Stimulated activated CD4-positive, alpha-beta T cell treated with anti-CD3 and anti-CD28 coated beads, Interleukin-1b, Interleukin-23, amount 100 ng/mL, for 4 hours (primary cell): Measurements from ENCODE around the gene GNB4.

ENCODE experiments used
- DNase-seq, 2 donors: peaks; one replicate each; pipeline ENCODE4 v3.0.0-alpha.2; 2020; ENCODE audit warnings: low read depth in 2 of 2

Gene GNB4

DNA sequence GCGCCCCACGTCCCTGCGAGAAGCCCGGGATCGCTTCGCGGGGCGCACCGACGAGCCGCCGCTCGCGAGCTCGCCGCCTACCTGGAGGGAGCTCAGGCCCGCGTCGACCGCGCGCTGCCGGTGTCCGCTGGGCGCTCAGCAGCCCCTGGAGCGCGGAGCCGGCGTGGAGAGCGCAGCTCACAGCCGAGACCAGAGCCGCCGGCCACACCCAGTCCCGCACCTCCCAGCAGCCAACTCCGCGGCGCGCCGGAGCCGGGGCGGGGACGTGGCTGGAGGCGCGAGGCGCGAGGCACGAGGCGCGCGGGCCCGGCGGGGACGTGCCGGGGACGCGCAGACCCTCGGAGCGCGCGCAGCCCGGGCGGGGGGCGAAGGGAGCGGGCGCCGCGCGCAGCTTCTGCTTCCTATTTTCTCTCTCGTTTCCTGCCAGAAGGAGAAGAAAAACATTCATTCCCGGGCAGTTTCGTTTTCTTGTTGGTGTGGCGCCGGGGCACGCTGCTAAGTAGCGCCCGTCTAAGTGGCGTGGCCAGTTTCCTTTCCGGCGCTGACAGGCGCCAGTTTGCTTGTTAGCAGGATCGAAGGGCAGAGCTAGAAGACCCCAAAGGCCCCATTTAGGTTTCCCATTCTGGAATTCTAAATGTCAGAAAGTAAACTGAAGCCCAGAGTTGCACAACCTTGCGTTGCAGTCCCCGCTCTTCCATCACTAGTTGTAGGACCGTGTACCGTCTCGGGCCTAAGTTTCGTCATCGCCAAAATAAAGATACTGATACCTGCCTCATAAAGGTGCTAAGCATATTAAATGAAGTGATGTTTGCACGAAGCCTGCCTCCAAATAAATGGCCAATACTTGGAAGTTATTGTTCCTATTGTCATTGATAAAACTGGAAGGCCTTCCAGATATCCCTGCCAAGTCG is at the start of gene GNB4:
TSS of gene GNB4 (minus strand) at position 206 of the 911 bp plus-strand sequence. CDS start 25,270 bp downstream, outside the sequence.
- DNase-seq: peak; percentile 3 to 20

DNA sequence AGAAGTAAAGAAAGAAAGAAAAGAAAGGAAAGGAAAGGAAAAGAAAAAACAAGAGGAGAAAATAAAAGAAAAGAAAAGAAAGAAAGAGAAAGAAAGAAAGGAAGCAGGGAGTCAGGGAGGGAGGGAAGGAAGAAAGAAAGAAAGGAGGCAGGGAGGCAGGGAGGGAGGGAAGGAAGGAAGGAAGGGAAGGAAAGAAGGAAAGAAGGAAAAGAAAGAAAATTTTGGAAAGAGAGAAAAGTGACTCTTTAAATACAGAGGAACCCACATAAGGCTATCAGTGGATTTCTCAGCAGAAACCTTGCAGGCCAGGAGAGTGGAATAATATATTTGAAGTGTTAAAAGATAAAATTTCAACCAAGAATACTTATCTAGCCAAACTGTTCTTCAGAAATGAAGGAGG is 44.2 kb upstream of the GNB4 start:
- no peak for DNase-seq

DNA sequence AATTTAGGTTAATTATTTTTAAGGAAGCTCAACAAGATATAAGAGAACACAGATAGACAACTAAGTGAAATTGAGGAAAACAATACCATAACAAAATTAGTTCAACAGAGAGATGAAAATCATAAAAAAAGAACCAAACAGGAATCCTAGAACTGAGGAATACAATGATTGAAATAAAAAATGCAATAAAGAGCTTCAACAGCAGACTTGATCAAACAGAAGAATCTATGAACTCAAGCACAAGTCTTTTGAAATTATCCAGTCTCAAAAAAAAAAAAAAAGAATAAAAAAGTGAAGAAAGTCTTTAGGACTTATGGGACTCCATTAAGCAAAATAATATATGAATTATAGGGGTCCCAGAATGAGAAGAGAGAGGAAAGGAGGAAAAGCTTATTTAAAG is 42.0 kb upstream of the GNB4 start:
- no peak for DNase-seq

DNA sequence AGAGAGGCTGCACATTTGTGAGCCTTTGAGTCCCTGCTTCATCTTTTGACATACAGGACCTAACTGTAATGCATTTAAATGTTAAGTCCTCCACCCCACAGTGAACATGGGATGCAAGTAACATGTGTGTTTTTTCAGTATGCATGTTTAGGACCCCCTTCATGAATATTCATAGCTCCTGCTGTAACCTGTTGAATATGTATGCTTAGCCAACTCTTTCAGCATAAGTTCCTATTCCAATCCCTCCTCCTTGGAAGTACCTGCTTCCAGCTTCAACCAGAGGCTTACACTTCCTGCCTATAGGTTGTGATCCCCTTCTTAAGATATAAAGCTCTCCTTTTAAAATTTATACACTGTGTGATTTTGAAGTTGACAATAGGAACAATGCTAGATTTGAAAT is 36.9 kb upstream of the GNB4 start:
- no peak for DNase-seq

DNA sequence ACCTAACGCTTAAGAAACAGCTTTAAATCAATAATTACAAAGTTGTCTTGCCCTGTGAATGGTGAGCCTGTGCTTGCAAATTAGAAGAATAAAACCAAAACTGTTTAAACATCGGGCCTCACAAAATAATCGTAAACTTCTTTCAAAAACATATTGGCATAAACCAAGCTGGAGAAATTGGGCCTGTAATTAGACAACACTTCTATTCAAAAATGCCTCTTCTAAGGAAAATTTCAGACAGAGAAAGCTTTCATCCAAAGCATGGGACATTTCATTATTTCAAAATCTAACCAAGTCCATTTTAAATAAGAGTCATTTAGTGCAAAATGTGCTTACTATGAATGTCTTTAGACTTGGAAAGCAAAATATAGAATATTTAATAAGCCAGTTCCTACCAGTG is 35.5 kb upstream of the GNB4 start:
- DNase-seq: no peak

DNA sequence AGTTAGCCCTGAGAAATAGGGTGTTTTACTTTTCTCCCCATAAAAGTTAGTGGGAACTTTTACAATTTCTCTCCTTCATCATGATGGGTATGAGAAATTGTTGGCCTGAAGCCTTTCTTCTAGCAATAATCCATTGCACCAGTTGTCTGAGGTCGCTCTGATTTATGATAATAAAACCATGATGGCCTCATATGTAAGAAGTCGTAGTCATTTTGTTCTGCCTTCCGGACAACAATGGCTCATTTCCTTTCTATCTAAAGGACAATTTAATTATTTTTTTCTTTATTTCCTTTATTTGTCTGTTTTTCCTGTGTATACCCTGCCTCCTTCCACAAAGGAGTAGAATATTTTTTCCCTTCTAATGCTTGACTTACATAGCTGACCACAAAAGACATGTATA is 31.6 kb upstream of the GNB4 start:
- no peak for DNase-seq

DNA sequence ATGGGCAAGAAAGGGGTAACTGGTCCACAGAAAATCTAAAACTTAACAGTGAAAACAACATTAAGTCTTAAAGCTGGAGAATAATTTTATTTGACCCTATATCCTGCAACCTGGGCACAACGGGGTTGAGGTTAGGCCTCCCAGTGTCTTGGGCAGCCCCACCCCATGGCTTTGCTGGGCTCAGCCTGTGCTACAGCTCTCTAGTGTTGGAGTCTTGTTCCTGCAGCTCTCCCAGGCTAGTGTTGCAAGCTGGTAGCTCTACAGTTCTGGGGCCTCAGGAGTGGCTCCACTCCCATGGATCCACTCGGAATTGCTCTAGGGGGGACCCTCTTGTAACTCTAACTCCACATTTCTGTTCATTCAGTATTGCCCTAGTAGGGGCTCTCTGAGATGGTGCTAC is 24.9 kb upstream of the GNB4 start:
- DNase-seq: no peak

DNA sequence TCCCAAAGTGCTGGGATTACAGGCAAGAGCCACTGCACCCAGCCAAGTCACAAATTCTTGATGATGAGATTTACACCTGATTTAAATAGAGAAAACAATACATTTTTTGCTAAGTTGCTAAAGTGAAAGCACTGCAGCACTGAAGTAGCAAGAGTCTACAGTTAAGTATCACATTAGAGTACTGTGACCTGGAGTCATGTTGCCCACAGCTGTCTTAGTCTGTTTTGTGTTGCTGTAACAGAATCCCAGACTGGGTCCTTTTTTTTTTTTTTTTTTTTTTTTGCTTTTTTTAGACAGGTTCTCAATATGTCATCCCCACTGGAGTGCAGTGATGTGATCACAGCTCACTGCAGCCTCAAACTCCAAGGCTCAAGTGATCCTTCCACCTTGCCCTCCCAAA is 23.2 kb upstream of the GNB4 start:
- no peak for DNase-seq

DNA sequence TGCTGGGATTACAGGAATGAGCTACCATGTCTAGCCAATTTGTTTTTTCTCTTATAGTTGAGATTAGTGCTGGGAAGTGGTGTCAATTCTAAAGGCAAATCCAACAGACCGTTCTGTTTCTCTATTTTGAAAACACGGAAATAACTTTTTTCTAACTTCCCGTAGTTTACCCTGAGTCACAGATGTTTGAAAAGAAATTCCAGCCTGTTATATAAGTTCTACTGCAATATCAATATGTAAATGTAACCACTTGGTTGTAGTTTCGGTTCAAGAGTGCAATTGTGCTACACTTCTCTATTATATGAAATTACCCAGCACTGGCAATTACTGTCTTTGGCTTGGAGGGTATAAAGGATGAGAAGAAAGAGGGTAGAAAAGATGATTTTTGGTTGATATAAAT is 22.3 kb upstream of the GNB4 start:
- DNase-seq: no peak

DNA sequence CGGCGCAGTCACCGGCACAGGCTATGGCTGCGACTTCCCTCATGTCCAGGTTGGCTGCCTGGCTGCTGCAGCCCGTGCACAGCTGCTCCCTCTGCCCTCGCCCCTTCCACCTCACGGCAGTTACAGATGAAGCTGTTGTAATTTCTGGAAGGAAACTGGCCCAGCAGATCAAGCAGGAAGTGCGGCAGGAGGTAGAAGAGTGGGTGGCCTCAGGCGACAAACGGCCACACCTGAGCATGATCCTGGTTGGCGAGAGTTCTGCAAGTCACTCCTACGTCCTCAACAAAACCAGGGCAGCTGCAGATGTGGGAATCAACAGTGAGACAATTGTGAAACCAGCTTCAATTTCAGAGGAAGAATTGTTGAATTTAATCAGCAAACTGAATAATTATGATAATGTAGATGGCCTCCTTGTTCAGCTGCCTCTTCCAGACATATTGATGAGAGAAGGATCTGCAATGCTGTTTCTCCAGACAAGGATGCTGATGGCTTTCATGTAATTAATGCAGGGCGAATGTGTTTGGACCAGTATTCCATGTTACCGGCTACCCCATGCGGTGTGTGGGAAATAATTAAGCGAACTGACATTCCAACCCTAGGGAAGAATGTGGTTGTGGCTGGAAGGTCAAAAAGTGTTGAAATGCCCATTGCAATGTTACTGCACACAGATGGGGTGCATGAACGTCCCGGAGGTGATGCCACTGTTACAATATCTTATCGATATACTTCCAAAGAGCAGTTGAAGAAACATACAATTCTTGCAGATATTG is 13.2 kb upstream of the GNB4 start:
- DNase-seq: no peak

DNA sequence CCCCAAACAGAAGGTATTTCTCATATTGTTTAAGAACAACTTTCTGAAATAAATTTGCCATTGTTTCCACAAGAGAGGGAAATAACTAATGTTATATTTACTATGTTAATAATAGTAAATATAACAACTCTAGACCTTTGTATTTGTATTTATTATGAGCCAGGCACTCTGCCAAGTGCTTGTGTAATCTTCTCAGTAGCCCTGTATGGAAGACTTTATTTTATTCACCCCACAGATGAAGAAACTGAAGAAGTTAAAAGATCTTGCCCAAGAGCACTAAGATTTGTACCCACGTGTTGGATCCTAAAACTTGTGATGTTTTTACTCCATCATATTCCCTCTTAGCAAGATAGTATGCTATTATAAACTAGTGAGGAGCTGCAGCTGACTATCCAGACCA is 12.0 kb upstream of the GNB4 start:
- no peak for DNase-seq

DNA sequence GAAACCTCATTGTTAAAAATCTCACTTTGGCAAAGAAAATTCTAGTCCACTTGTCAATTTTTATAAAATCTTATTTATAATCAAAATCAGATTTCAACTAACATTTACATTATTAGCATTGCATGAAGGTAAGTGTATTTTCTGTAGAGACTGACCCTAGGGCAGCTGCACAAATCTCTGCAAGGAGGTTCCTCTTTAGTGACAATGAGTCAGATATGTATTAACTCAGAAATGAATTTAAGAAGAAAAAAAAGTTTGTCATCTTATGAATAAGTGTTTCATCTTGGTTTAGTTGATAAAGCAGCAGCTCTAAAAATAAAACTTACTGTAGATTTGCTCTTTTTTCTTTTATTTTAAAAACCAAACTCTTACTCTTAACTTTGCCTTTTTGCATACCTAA is 9.0 kb upstream of the GNB4 start:
- DNase-seq: no peak

DNA sequence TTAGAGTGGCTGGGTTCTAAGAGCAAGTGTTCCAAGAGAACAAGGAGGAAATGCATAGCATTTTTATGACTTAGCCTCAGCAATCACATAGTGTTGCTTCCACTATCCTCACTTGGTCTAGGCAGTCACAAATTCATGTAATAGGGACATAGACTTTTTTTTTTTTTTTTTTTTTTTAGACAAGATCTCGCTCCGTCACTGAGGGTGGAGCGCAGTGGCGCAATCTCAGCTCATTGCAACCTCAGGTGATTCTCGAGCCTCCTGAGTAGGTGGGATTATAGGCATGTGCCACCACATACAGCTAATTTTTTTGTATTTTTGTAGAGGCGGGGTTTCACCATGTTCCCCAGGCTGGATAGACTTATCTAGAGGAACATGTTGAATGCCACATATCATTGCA is 4.7 kb upstream of the GNB4 start:
- DNase-seq: no peak

DNA sequence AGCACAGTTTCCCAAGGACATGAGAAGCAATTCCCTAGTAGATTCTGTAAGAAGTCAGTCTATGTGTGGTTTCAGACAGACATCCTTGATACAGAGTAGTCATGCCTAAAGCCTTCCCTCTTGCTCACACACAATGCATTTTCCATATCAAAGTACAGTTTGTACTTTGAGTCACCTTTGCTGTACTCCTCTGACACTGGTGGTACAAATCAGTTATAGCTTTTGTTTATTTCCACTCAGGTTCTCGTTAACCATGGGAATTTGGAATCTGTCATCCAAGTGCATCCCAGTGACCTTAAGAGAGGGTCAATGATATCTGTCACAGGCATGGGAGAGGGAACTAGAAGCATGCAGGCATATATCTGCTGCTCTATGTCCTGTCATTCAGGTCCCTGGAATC is 3.6 kb upstream of the GNB4 start:
- no peak for DNase-seq

DNA sequence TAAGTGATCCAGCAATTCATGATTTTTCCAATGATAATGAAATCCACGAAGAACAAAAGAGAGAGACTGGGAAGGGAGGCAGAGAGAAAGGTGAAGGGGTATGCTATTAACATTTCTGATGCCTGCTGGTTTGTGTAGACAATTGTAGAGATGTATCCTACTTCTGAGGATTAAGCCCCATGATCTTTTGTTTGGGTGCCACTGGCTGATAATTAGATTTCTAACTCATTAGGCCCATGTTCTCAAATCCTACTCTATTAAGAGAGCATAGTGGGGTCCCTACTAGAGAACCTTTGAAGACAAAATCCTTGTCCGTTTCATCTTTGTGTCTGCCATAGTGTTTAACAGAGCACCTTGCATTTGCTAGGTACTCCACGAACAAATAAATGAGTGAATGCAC is 2.7 kb upstream of the GNB4 start:
- DNase-seq: no peak

DNA sequence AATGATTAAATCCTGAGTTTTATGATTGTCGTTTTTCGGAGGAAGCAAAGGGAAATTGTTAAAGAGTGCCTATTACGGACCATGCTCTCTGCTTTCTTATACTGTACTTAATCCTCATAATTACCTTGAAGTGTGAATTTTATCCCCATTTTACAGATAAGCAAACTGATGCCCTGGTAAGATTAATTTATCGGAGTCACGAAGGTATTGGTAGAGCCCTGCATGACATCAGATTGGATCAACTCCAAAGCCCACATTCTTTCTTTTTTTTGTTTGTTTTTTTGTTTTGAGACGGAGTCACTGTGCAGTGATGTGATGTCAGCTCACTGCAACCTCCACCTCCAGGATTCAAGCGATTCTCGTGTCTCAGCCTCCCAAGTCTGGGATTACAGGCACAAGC is 1.6 kb upstream of the GNB4 start:
- DNase-seq: no peak

DNA sequence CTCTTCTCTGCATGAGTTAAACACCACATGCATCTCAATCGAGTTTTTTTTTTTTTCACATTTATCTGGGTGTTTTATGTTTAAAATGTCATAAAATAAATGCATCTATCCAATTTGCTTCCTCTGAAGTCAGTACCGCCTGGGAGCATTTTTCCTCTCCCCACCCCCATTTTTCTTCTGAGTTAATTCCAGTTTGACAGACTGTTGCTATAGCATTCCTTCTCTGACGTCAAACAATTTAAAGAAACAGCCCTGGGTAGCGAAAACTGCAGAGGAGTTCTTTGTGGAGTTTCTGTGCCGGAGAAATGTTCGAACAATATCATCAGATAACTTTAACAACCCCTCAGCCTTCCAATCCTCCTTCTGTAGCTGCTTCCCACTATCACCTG is 900 bp upstream of the GNB4 start:
- no peak for DNase-seq

DNA sequence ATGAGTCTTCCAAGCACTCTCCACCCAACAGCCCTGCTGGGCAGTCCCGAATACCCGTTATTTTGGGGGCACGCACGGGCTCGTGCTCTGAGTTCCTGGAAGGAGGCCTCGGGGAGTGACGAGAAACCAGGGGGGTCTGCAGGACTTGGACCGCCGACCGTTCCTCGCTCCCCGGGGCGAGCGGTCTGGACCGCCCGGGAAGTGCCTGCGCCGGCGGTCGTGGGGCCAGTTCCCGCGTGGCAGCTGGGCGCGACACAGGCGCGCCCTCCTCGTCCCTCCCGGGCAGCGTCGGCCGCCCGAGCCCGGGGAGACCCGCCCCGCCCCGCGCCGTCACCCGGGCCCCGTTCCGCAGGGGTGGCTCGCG is 387 bp downstream of the GNB4 start:
- no peak for DNase-seq

DNA sequence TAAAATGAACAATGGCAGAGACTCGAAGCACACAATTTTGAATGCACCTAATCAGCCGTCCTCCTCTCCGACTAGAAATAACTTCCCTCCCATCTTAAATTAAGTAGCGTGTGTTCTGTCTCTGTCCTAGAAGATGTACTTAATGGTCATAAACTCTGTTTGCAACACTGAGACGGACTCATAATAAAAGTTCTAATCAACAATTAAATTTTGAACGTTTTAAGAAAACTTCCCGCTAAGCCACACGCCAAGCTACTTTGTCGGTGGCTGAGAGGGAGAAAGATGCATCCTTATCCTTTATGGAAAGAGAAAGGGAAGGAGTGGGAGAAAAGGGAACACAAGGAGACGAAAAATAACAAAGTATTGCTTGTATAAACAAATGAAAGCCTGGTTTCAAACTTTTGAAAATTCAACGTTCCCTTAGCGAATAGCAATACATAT is 989 bp downstream of the GNB4 start:
- DNase-seq: no peak

DNA sequence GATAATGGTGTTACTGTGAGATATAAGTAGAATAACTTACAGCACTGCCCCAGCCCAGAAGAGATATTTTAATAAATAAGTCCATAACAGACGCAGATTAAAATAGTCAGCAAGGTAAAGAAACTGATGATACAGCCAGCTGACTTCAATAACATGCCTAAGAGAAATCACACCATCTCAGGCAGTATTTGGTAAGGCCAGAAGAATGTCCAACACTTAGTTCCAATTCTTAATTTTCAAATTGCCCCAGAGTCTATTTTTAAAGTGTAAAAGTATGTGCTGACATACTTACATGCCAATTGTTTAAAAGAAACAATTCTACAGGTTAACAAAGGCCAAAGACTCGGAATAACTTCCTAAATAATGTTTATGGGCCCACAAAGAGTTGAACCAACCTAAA is 1.6 kb downstream of the GNB4 start:
- DNase-seq: no peak

DNA sequence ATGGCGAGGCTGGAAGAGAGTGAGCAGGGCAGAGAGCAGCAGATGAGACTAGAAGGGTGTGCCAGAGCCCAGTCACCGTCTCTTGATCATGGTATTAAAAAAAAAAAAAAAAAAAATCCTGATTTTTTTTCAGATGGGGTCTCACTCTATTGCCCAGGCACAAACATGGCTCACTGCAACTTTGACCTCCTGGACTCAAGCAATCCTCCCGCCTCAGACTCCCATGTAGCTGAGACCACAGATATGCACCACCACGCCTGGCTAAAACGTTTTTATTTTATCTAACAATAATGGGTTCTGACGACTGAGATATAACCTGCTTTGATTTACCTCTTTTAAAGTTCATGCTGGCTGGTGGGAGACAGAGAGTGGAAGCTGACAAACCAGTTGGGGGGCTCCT is 4.0 kb downstream of the GNB4 start:
- no peak for DNase-seq

DNA sequence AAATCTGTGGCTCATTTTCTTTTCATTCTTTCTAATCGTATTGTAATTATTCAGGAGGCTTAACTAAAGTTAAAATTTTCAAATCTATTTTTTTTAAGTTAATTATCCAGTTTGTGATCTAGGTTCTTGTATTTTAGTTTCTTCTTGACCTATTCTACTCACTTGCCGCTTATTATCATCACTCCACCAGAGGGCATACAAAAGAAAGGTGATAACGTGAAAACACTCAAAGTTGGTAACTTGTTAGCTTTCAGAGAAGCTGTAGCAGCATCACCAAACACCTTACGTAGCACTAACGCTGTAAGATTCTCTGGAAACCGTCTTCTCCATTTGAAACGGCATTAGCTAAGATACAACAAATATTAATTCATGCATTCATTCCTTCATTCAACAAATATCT is 4.8 kb downstream of the GNB4 start:
- DNase-seq: no peak

DNA sequence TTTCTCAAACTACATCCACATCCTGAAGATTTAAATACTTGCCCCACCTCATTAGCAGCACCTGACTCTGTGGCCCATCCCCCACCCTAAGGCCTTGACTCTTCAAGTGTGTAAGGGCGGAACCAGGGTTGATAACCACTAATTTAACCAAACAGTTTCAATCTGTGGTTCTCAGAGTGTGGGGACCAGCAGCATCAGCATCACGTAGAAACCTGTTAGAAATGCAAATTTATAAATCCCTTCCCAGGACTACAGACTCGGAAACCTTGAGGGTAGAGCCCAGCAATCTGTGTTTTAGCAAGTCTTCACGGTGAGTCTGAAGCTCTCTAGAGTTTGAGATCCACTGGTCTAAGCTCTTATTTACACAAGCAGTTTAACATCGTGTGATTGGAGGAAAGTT is 12.4 kb downstream of the GNB4 start:
- no peak for DNase-seq
